ENCODE data around the gene BEAN1. TPM values are rescaled to one million over a fixed set of nuclear protein-coding genes. Genes with fewer than 3 reads are reported as not detected.

The BEAN1 gene
- total RNA-seq, 2 donors from 2014 or later, result not detected

GRCh38 chr16:66473051-66473571 lies 46.0 kb downstream of the BEAN1 start:
- Mint-ChIP-seq H3K4me1 (peaks cover 12% of the 10 kb centered on the region), H3K36me3 (ENCODE audit: low read depth) (no peaks in the 10 kb centered on the region), H3K4me3 (no peak overlapping the region), H3K27me3 (peaks cover 10% of the 10 kb centered on the region), H3K9me3 (no peaks in the 10 kb centered on the region), H3K27ac (no peak overlapping the region)
- no peak for ATAC-seq (replicated peaks)

- no peak overlapping the region for H3K4me3 Mint-ChIP-seq
- no peak for ATAC-seq (replicated peaks)
- H3K27ac Mint-ChIP-seq, result peak overlapping the region; percentile 81
- no peaks in the 10 kb centered on the region for H3K9me3 Mint-ChIP-seq
- no peaks in the 10 kb centered on the region for H3K36me3 Mint-ChIP-seq (ENCODE audit: low read depth)
- peaks cover 9% of the 10 kb centered on the region for H3K27me3 Mint-ChIP-seq
- peaks cover 17% of the 10 kb centered on the region for H3K4me1 Mint-ChIP-seq
Measured at GRCh38 chr16:66473654-66474519, 46.8 kb downstream of the BEAN1 start.

- no peaks in the 10 kb centered on the region for H3K9me3 Mint-ChIP-seq
- no peaks in the 10 kb centered on the region for H3K36me3 Mint-ChIP-seq (ENCODE audit: low read depth)
- H3K27me3 Mint-ChIP-seq, result peaks cover 5% of the 10 kb centered on the region
- H3K27ac Mint-ChIP-seq, result peak overlapping the region; percentile 81
- peak overlapping the region; percentile 19 for H3K4me3 Mint-ChIP-seq
- ATAC-seq (replicated peaks), result peak; percentile 94
- peaks cover 18% of the 10 kb centered on the region for H3K4me1 Mint-ChIP-seq
Measured at GRCh38 chr16:66474750-66475199, 47.7 kb downstream of the BEAN1 start.

GRCh38 chr16:66475232-66475631 lies 48.1 kb downstream of the BEAN1 start:
- H3K9me3 Mint-ChIP-seq, result no peaks in the 10 kb centered on the region
- ATAC-seq (replicated peaks), result no peak
- H3K27me3 Mint-ChIP-seq, result peaks cover 2% of the 10 kb centered on the region
- H3K36me3 Mint-ChIP-seq (ENCODE audit: low read depth), result no peaks in the 10 kb centered on the region
- H3K27ac Mint-ChIP-seq, result peak overlapping the region; percentile 81
- peaks cover 18% of the 10 kb centered on the region for H3K4me1 Mint-ChIP-seq
- peak overlapping the region; percentile 19 for H3K4me3 Mint-ChIP-seq

- no peaks in the 10 kb centered on the region for H3K9me3 Mint-ChIP-seq
- H3K36me3 Mint-ChIP-seq (ENCODE audit: low read depth), result no peaks in the 10 kb centered on the region
- ATAC-seq (replicated peaks), result peak; percentile 44
- H3K27ac Mint-ChIP-seq, result no peak overlapping the region
- no peak overlapping the region for H3K4me3 Mint-ChIP-seq
- H3K4me1 Mint-ChIP-seq, result peaks cover 18% of the 10 kb centered on the region
- no peaks in the 10 kb centered on the region for H3K27me3 Mint-ChIP-seq
Measured at GRCh38 chr16:66476328-66477027, 49.4 kb downstream of the BEAN1 start.

- no peaks in the 10 kb centered on the region for H3K9me3 Mint-ChIP-seq
- no peak overlapping the region for H3K4me3 Mint-ChIP-seq
- H3K27me3 Mint-ChIP-seq, result no peaks in the 10 kb centered on the region
- peaks cover 18% of the 10 kb centered on the region for H3K4me1 Mint-ChIP-seq
- no peak overlapping the region for H3K27ac Mint-ChIP-seq
- H3K36me3 Mint-ChIP-seq (ENCODE audit: low read depth), result no peaks in the 10 kb centered on the region
- no peak for ATAC-seq (replicated peaks)
Measured at GRCh38 chr16:66477028-66477515, 50.0 kb downstream of the BEAN1 start.

GRCh38 chr16:66478733-66479511 lies 51.8 kb downstream of the BEAN1 start:
- ATAC-seq (replicated peaks), result peak; percentile 79

GRCh38 chr16:66479661-66480264 lies 52.7 kb downstream of the BEAN1 start:
- Mint-ChIP-seq H3K4me1 (peaks cover 21% of the 10 kb centered on the region), H3K27ac (no peak overlapping the region)
- no peak for ATAC-seq (replicated peaks)

More at GRCh38 chr16:66478733-66479511, 51.8 kb downstream of the BEAN1 start:
- Mint-ChIP-seq H3K4me3 (no peak overlapping the region), H3K4me1 (peaks cover 24% of the 10 kb centered on the region), H3K27me3 (no peaks in the 10 kb centered on the region), H3K9me3 (no peaks in the 10 kb centered on the region), H3K36me3 (ENCODE audit: low read depth) (no peaks in the 10 kb centered on the region), H3K27ac (peak overlapping the region; percentile 23)

GRCh38 chr16:66480265-66481080 lies 53.4 kb downstream of the BEAN1 start:
- Mint-ChIP-seq H3K4me3 (no peak overlapping the region), H3K36me3 (ENCODE audit: low read depth) (no peaks in the 10 kb centered on the region), H3K27ac (no peak overlapping the region), H3K9me3 (no peaks in the 10 kb centered on the region), H3K4me1 (peaks cover 17% of the 10 kb centered on the region), H3K27me3 (no peaks in the 10 kb centered on the region)
- no peak for ATAC-seq (replicated peaks)

More at GRCh38 chr16:66479661-66480264, 52.7 kb downstream of the BEAN1 start:
- H3K9me3 Mint-ChIP-seq, result no peaks in the 10 kb centered on the region
- no peak overlapping the region for H3K4me3 Mint-ChIP-seq
- H3K36me3 Mint-ChIP-seq (ENCODE audit: low read depth), result no peaks in the 10 kb centered on the region
- H3K27me3 Mint-ChIP-seq, result no peaks in the 10 kb centered on the region

- peaks cover 17% of the 10 kb centered on the region for H3K4me1 Mint-ChIP-seq
- H3K4me3 Mint-ChIP-seq, result no peak overlapping the region
- no peaks in the 10 kb centered on the region for H3K36me3 Mint-ChIP-seq (ENCODE audit: low read depth)
- no peaks in the 10 kb centered on the region for H3K27me3 Mint-ChIP-seq
- no peak overlapping the region for H3K27ac Mint-ChIP-seq
- ATAC-seq (replicated peaks), result no peak
- H3K9me3 Mint-ChIP-seq, result no peaks in the 10 kb centered on the region
Measured at GRCh38 chr16:66481081-66481942, 54.2 kb downstream of the BEAN1 start.

- no peak overlapping the region for H3K27ac Mint-ChIP-seq
- no peak overlapping the region for H3K4me3 Mint-ChIP-seq
- no peak for ATAC-seq (replicated peaks)
- peaks cover 17% of the 10 kb centered on the region for H3K4me1 Mint-ChIP-seq
- H3K9me3 Mint-ChIP-seq, result no peaks in the 10 kb centered on the region
- no peaks in the 10 kb centered on the region for H3K27me3 Mint-ChIP-seq
- no peaks in the 10 kb centered on the region for H3K36me3 Mint-ChIP-seq (ENCODE audit: low read depth)
Measured at GRCh38 chr16:66481943-66482390, 54.9 kb downstream of the BEAN1 start.

- Mint-ChIP-seq H3K27ac (peak overlapping the region; percentile 63), H3K9me3 (no peaks in the 10 kb centered on the region), H3K4me3 (peak overlapping the region; percentile 50), H3K36me3 (ENCODE audit: low read depth) (no peaks in the 10 kb centered on the region), H3K4me1 (peaks cover 12% of the 10 kb centered on the region), H3K27me3 (no peaks in the 10 kb centered on the region)
- ATAC-seq (replicated peaks), result peak; percentile 75
Measured at GRCh38 chr16:66483689-66484452, 56.8 kb downstream of the BEAN1 start.
